Adrenal gland (tissue), 12 donors: ENCODE data around the gene FHIT. TPM values are rescaled to one million over a fixed set of nuclear protein-coding genes. Genes with fewer than 3 reads are reported as not detected.

Source experiments
- DNase-seq, 7 donors: peaks; one replicate each; pipeline ENCODE4 v3.0.0-alpha.2; 2019 to 2020
- H3K27ac ChIP-seq, 5 donors: fragments of 200-600 bp; sonication (generic) in 4 of 5; 1 replicate in 3 of 5; 2 replicates in 2 of 5; pipeline versions ENCODE4 v1.5.1 to v1.8.0; 2016 to 2020; ENCODE audit warnings: mild to moderate bottlenecking in 1 of 5
- H3K27me3 ChIP-seq: fragments of 200-600 bp; 2 replicates; pipeline ENCODE4 v1.8.0; 2021
- H3K36me3 ChIP-seq, 2 donors: fragments of 200-600 bp; replicated peaks in 1 of 2; 1 replicate in 1 of 2; 2 replicates in 1 of 2; pipeline versions ENCODE4 v1.5.1 to v1.8.0; 2018 to 2022
- H3K4me1 ChIP-seq, 2 donors: fragments of 200-600 bp; replicated peaks in 1 of 2; 1 replicate in 1 of 2; 2 replicates in 1 of 2; pipeline versions ENCODE4 v1.5.1 to v1.8.0; 2018 to 2021
- H3K4me3 ChIP-seq, 4 donors: fragments of 200-600 bp; sonication (generic) in 3 of 4; one replicate each; pipeline ENCODE4 v1.5.1; 2016 to 2018
- H3K9me3 ChIP-seq, 3 donors: fragments of 200-600 bp; sonication (generic) in 1 of 3; replicated peaks in 1 of 3; 1 replicate in 2 of 3; 2 replicates in 1 of 3; pipeline versions ENCODE4 v1.5.1 to v1.8.0; 2016 to 2021
- CTCF ChIP-seq, 6 experiments: fragments of 450-650 bp in 4 of 6; fragments of 200-600 bp in 2 of 6; sonication (generic) in 1 of 6; IDR thresholded peaks; 1 replicate in 5 of 6; 2 replicates in 1 of 6; pipeline versions ENCODE4 v1.5.1 to v1.8.0; 2016 to 2021; ENCODE audit warnings: antibody characterized with exemption in 6 of 6, mild to moderate bottlenecking in 2 of 6, moderate library complexity in 1 of 6
- POLR2A ChIP-seq, 2 donors: fragments of 450-650 bp; IDR thresholded peaks; one replicate each; pipeline ENCODE4 v1.6.1; 2017; ENCODE audit warnings: antibody characterized with exemption in 2 of 2, mild to moderate bottlenecking in 2 of 2, moderate library complexity in 1 of 2
- WGBS, 4 donors: extraction: QIAGEN DNeasy Blood & Tissue Kit in 2 of 4; methylation state at CpG; one replicate each; pipeline versions ENCODE4 v1.1.5 to v1.1.7; 2013 to 2017; 5-methylcytosine and 5-hydroxymethylcytosine counted together
- intact Hi-C, 2 donors: fragments of 100-400 bp; cut with DNase I; formaldehyde crosslinking; loops; one replicate each; pipeline versions ENCODE4 v1.14.1 to v1.15.0; 2022 to 2023
- polyA plus RNA-seq, 3 donors: library from polyadenylated mRNA; stranded (reverse); fragments of 200-250 nt in 2 of 3; fragments of 350-450 nt in 1 of 3; fragmentation: Illumina TruSeq in 1 of 3; extraction: RNeasy Lipid Tissue Mini Kit (QIAGEN cat#74804) in 1 of 3; gene quantifications; one replicate each; pipeline ENCODE4 v1.2.3, GENCODE V29; 2013 to 2014
- total RNA-seq, 9 donors: library from RNA; depleted of rRNA in 4 of 9; stranded (reverse); fragments of >200 nt in 4 of 9; fragments of 120-200 nt in 1 of 9; fragmentation: NEBNext Ultra II Directional in 1 of 9; extraction: Animal tissue kit (Norgen Biotek cat#: 25700) in 1 of 9; gene quantifications; one replicate each; pipeline versions ENCODE4 v1.1.0 to v1.2.4, GENCODE V29; 2013 to 2023
- donor health status: healthy with polysubstance abuse.
- donor health status: Bipolar disorder and iron deficiency.
- donor health status: DM: yes; HTN: yes; CAD: no.
- donor health status: DM: no; HTN: no; CAD: no.
- donor health status: DM: no; HTN: no; CAD: no.
- donor health status: DM: yes; HTN: yes; CAD: no.

The FHIT gene
- total and polyA plus RNA-seq, 12 donors: 14.1 to 43.9 (median 28.8) TPM

- no peak overlapping the region for H3K4me3 ChIP-seq
- TF ChIP-seq CTCF (IDR thresholded peaks at IDR 0.05): no peak
- no peak for TF ChIP-seq POLR2A (IDR thresholded peaks at IDR 0.05)
- no peaks in the 10 kb centered on the region for H3K4me1 ChIP-seq
- DNase-seq: no peak
- intact Hi-C loops: no loop called here
- H3K36me3 ChIP-seq: no peaks in the 10 kb centered on the region
- H3K27ac ChIP-seq: no peak overlapping the region
- no peaks in the 10 kb centered on the region for H3K9me3 ChIP-seq
- WGBS, 4 donors: 63 to 100% (median 89%) methylated on average over 1 of the region's 1 CpG
- no peaks in the 10 kb centered on the region for H3K27me3 ChIP-seq
These were observed 480.7 kb downstream of the FHIT start for GRCh38 chr3:60770532-60770931.

DNA sequence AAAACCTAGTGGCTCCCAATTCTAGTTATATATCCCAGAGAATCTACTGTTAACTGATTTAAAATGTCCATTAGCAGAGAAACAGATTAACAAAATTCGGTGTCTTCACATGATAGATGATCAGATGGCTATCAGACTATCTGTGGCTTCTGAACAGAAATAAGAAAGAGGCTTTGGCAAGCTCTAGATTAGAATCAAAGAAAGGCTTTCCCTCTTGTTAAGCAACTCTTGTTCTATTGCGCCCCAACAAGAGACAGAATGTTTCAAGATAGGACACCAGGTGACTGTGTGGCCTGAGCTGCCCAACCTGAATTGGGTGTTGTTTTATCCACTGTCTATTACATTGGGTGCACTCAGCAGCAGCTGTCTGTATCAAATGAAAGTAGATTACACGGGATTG lies 483.7 kb downstream of the FHIT start:
- 55 to 82% (median 59%) methylated on average over 3 of the region's 3 CpGs for WGBS, 4 donors
- intact Hi-C loops: no loop called here
- H3K4me1 ChIP-seq: no peaks in the 10 kb centered on the region

GRCh38 chr3:60765776-60766175 lies 485.5 kb downstream of the FHIT start:
- TF ChIP-seq POLR2A (IDR thresholded peaks at IDR 0.05): no peak
- no peak for TF ChIP-seq CTCF (IDR thresholded peaks at IDR 0.05)
- no peaks in the 10 kb centered on the region for H3K4me1 ChIP-seq
- no peak overlapping the region for H3K4me3 ChIP-seq
- H3K27ac ChIP-seq: no peak overlapping the region
- H3K36me3 ChIP-seq: no peaks in the 10 kb centered on the region
- WGBS, 4 donors: 81 to 100% (median 91%) methylated on average over 3 of the region's 3 CpGs
- intact Hi-C loops: no loop called here
- H3K9me3 ChIP-seq: no peaks in the 10 kb centered on the region
- no peaks in the 10 kb centered on the region for H3K27me3 ChIP-seq
- DNase-seq: no peak

More for the DNA sequence above, 483.7 kb downstream of the FHIT start:
- DNase-seq: no peak
- H3K27ac ChIP-seq: no peak overlapping the region
- TF ChIP-seq POLR2A (IDR thresholded peaks at IDR 0.05): no peak
- no peak for TF ChIP-seq CTCF (IDR thresholded peaks at IDR 0.05)
- no peaks in the 10 kb centered on the region for H3K36me3 ChIP-seq
- no peaks in the 10 kb centered on the region for H3K27me3 ChIP-seq
- no peaks in the 10 kb centered on the region for H3K9me3 ChIP-seq
- H3K4me3 ChIP-seq: no peak overlapping the region

GRCh38 chr3:60764870-60765269 lies 486.4 kb downstream of the FHIT start:
- Histone ChIP-seq H3K4me1 (no peaks in the 10 kb centered on the region), H3K36me3 (no peaks in the 10 kb centered on the region), H3K4me3 (no peak overlapping the region), H3K27me3 (no peaks in the 10 kb centered on the region), H3K27ac (no peak overlapping the region), H3K9me3 (no peaks in the 10 kb centered on the region)
- no peak for DNase-seq
- 89 to 96% (median 94%) methylated on average over 2 of the region's 2 CpGs for WGBS, 4 donors
- intact Hi-C loops: no loop called here
- TF ChIP-seq CTCF (IDR thresholded peaks at IDR 0.05) (no peak), POLR2A (IDR thresholded peaks at IDR 0.05) (no peak)
